GM18519 (cell line): ENCODE data around the gene PEX3.
"Not testable (repeated sequence)": the region's sequence is repeated elsewhere in the genome, so short reads cannot be mapped to it uniquely, and the experiment has no call there.

Experiments used
- ATAC-seq: cut with Tn5 transposase; IDR thresholded peaks from one replicate; pipeline ENCODE4 v1.9.1; 2021; ENCODE audit warnings: mild to moderate bottlenecking, moderate library complexity; ENCODE audit not compliant: unreplicated experiment, low FRiP score

The PEX3 gene

DNA sequence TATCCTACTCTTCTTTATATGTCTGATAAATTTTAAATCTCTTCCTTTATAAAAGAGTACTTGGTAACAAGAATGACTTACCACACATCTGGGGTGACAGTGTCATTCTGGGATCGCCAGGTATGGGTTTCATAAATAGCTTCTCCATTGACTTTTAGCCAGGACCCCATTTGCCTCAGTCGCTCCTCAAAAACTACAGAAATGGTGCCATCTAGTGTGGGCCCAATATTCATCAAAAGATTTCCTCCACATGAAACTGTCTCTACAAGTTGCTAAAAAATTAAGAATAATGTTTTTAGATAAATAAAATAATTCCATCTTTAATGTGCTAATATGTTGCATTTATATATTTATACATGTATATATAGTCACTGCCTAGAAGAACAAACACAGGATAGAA lies 51.2 kb downstream of the PEX3 start:
- no peak for ATAC-seq

DNA sequence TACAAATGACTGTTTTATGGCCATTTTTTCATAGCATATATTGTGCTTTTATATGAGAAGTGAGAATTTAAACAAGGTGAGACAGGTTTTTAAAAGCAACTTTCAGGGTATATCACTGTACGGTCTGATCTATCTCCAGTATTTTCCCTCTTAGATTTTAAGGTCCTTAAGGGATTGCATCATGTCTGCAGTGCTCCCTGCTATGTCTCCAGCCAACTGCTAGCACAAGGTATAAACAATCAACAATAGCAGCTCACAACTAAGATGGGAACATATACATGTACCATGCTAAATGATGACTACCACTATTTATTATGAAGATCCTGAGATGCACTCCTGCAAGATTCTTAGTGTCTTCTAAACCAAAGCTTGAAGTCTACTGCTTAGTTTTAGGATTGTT lies 53.8 kb downstream of the PEX3 start:
- ATAC-seq, result no peak

DNA sequence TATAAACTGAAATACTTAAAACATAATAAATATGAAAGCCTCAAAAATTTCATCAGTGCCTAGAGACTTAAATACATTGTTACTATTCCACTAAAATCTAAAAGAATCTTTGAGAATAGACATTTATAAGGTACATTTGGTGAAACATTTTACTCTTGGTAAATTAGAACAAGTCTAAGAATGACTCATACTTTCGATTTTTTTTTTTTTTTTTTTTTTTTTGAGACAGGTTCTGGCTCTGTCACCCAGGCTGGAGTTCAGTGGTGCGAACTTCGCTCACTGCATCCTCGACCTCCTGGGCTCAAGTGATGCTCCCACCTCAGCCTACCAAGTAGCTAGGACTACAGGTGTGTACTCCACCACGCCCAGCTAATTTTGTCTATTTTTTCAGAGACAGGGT lies 54.5 kb downstream of the PEX3 start:
- ATAC-seq, result no peak

GRCh38 chr6:143505537-143505936 lies 54.9 kb downstream of the PEX3 start:
- no peak for ATAC-seq

DNA sequence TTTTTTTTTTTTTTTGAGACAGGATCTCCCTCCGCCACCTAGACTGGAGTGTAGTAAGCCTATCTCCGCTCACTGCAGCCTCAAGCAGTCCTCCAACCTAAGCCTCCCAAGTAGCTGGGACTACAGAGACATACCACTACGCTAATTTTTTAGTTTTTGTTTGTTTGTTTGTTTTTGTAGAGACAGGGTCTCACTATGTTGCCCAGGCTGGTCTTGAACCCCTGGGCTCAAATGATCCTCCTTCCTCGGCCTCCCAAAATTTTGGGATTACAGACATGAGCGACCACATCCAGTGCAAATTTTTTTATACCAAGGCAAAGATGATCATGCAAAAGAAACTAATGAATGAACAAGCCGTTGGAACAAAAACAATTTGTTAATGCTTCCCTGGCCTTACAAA lies 55.6 kb downstream of the PEX3 start:
- ATAC-seq, result no peak

- ATAC-seq, result no peak
Measured at GRCh38 chr6:143506620-143507019, 56.0 kb downstream of the PEX3 start.

- ATAC-seq, result no peak
Measured at GRCh38 chr6:143507358-143508145, 56.9 kb downstream of the PEX3 start.

- not testable (repeated sequence) for ATAC-seq
Measured at GRCh38 chr6:143510326-143510725, 59.7 kb downstream of the PEX3 start.

GRCh38 chr6:143510991-143511891 lies 60.6 kb downstream of the PEX3 start, which contains the start of gene FUCA2:
Gene FUCA2 (minus strand): TSS chr6:143511720. CDS start chr6:143511634, 86 bp downstream.
- peak; percentile 33 for ATAC-seq

DNA sequence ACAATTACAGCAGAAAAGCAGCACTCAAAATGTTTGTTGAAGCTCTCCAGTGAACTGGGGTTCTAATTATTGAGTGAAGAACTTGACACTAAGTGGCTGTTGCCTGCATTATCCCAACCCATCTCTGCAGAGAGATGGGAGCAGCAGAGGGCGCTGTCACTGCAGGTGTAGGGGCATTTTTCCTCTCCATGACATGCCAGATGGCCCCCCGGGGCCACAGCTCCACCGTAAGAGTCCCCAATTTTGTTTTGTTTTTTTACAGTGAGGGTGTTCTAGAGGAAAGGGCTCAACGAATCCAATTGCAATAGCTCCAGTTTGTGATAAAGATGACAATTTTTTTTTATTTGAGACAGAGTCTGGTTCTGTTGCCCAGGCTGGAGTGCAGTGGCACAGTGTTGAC lies 62.8 kb downstream of the PEX3 start:
- ATAC-seq, result peak; percentile 44

- ATAC-seq, result no peak
Measured at GRCh38 chr6:143515061-143515760, 64.6 kb downstream of the PEX3 start.

GRCh38 chr6:143515766-143516355 lies 65.3 kb downstream of the PEX3 start:
- ATAC-seq, result no peak

DNA sequence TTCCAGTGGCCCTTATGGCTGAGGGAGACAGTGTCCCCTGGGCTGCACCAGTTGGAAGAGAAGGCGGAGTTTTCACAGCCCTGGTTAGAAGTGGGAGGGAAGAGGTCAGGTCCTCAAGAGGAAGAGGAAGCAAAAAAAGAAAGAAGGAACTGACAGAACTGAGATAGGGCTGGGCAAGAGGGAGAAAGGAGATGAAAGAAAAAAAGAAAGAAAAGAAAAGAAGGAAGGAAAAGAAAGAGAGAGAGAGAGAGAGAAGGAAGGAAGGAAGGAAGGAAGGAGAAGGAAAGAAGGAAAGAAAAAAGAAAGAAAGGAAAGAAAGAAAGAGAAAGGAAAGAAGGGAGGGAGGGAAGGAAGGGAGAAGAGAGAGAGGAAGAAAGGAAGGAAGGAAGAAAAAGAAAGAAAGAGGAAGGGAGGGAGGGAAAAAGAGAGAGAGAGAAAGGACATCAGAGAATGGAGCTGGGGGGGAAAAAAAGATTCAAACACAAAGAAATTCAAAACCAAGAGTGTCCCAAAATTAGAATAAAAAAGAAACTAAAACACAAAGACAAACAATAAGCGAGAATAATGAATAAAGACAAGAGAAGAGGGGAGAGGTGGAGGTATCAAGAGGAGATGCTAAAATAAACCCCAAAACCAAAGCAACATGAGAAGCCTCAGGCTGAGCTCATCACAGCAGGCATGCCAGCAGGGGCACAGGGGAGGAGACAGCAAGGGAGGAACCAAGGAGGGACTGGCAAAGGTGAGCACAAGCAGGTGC lies 66.3 kb downstream of the PEX3 start:
- no peak for ATAC-seq

GRCh38 chr6:143517447-143517773 lies 66.8 kb downstream of the PEX3 start:
- ATAC-seq, result no peak

DNA sequence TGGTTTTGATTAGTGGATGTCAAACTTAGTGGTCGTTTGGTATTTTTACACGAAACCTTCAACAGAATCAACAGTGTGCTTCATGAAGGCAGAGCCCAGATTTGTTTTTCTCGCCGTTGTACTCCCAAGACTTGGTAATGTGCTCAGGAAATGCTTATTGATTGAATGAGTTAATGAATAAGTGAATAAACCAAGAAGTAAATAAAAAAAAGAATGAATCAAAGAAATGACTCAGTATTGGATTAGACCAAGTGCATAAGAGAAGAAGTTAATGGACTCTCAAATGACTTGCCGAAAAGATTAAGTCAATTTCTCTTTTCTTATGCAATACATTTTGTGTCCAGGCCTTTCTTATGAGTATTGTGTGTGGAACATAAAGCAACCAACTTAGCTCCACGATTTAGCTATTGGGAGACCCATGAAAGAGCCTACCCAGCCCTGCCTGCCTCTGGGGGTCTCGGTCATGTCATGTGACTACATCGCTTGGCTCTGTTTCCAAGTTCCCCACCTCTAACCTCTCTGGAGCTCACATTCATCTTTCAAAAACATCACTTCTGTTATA lies 71.5 kb downstream of the PEX3 start:
- ATAC-seq, result no peak

DNA sequence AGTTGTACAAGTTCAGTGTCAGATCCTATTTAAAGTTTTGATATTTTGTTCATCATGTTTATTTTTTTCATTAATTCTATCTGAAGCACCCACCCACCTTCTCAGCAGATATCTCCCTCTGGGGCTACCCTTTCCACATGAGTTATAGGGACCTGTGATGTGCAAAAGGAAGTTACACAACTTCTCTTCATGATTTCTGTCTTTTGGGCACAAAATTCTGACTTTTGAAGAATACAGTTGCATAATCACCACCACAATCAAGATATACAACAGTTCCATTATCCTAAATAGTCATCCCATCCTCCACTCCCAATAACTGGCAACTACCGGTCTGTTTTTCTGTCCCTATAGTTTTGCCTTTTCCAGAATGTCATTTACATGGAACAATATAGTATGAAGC lies 74.8 kb downstream of the PEX3 start:
- no peak for ATAC-seq

GRCh38 chr6:143527677-143528076 lies 77.1 kb downstream of the PEX3 start:
- ATAC-seq, result no peak

GRCh38 chr6:143528164-143528811 lies 77.7 kb downstream of the PEX3 start:
- ATAC-seq, result peak; percentile 58

GRCh38 chr6:143529095-143529494 lies 78.5 kb downstream of the PEX3 start:
- ATAC-seq, result no peak
